ENCODE results near the gene CLCN7.

- no peak for TF ChIP-seq CTCF (IDR thresholded peaks at IDR 0.05)
- no peak for TF ChIP-seq POLR2A (IDR thresholded peaks at IDR 0.05)
Observed at GRCh38 chr16:1437606-1438005, 37.2 kb downstream of the CLCN7 start.

Data from thyroid gland (tissue), 4 donors.